Subcutaneous adipose tissue (tissue), 4 donors: ENCODE measurements around the gene SNIP1. TPM values are rescaled to one million over a fixed set of nuclear protein-coding genes. Genes with fewer than 3 reads are reported as not detected.

Experiments used
- total RNA-seq, 4 donors: library from RNA; depleted of rRNA; stranded (reverse); fragments of >200 nt; gene quantifications; one replicate each; pipeline ENCODE4 v1.1.0, GENCODE V29; 2016
- TF ChIP-seq, protein P1 (sequence below): fragments of 450-650 bp; IDR thresholded peaks from one replicate; pipeline ENCODE4 v1.5.1; 2016; ENCODE audit warnings: low read depth, mild to moderate bottlenecking, control low read depth, antibody characterized with exemption, moderate library complexity

Gene SNIP1
- total RNA-seq, 4 donors from 2014 or later: 9.8 to 18.1 (median 13.7) TPM

DNA sequence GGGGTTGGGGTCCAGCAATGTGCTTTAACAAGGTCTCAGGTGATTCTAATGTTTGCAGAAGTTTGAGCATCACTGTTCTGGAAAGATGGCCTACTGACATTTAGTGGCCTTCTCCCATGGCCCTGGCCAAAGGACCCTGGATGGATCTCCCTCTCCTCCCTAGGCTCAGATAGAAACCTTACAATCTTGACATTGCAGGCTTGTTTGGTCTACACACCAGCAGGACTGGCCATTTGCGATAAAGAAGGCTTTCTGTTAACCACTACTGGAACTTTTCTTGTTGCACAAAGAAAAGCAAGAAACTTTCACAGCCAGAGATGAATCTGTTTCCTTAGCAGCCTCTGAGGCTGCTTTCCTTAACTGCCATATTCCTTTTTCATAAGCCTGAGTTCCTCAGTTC lies 8.9 kb upstream of the SNIP1 start:
- TF ChIP-seq, protein P1, sequence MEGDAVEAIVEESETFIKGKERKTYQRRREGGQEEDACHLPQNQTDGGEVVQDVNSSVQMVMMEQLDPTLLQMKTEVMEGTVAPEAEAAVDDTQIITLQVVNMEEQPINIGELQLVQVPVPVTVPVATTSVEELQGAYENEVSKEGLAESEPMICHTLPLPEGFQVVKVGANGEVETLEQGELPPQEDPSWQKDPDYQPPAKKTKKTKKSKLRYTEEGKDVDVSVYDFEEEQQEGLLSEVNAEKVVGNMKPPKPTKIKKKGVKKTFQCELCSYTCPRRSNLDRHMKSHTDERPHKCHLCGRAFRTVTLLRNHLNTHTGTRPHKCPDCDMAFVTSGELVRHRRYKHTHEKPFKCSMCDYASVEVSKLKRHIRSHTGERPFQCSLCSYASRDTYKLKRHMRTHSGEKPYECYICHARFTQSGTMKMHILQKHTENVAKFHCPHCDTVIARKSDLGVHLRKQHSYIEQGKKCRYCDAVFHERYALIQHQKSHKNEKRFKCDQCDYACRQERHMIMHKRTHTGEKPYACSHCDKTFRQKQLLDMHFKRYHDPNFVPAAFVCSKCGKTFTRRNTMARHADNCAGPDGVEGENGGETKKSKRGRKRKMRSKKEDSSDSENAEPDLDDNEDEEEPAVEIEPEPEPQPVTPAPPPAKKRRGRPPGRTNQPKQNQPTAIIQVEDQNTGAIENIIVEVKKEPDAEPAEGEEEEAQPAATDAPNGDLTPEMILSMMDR: no peak

DNA sequence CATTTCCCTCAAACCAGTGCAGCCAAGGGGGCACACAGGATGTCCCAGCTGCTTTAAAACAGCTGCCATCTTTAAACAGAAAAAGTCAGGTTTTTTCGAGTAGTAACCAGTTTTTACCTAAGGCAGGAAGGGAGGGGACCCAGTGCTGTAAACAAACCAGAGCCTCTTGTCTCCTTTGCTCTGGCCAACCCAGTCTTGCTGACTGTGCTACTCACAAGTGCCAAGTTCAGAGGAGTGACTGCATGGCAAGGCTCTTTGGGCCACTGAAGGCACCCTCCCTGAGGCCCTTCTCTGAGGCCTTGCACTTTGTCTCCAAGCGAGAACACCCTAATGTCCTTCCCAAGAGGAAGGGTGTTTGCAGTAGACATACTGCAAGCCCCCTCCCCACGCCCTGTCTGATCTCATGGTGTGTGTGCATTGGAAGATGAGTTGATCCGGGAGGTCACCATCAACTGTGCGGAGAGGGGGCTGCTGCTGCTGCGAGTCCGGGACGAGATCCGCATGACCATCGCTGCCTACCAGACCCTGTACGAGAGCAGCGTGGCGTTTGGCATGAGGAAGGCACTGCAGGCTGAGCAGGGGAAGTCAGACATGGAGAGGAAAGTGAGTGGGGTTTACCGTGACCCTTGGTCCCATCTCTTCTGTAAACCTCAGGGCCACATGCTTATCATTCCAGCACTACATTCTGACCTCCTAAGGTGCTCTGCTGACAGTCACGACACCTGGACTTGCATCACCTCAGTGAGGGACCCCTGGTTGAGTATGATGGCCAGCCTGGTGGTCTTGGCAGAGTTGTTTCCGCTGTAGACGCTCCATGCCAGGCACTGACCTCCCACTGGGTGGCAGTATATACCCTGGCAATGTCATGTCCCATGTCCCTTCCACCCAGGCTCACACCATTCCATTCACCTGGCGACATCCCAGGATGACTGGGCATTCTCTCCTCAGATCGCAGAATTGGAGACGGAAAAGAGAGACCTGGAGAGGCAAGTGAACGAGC lies 7.3 kb upstream of the SNIP1 start:
- TF ChIP-seq, protein P1: no peak

DNA sequence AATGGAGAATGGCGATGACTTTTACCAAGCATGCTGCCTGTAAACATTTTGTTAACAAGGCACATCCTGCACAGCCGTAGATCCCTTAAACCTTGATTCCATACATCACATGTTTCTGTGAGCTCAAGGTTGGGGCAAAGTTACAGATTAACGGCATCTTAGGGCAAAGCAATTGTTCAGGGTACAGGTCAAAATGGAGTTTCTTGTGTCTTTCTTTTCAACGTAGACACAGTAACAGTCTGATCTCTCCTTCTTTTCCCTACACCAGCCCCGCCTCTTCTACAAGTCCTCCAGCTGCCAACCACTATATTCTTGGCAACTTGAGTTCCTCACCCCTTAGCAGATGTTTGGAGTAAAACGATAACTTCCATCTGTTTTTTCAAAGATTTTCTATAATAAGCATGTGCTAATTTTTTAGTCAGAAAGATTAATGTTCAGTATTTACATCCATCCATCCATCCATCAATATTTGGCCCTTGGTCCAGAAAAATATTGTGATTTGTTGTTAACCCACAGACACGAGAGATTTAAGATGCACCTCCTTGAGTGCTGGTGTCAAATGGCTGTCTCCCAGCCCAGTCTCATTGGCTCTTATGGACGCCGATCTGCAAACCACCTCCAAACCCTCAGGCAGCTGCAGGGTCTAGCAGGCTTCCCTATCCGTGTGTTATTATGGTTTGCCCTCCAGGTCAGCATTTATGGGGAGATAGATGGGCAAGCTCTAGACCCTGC lies 6.5 kb upstream of the SNIP1 start:
- TF ChIP-seq, protein P1: no peak

DNA sequence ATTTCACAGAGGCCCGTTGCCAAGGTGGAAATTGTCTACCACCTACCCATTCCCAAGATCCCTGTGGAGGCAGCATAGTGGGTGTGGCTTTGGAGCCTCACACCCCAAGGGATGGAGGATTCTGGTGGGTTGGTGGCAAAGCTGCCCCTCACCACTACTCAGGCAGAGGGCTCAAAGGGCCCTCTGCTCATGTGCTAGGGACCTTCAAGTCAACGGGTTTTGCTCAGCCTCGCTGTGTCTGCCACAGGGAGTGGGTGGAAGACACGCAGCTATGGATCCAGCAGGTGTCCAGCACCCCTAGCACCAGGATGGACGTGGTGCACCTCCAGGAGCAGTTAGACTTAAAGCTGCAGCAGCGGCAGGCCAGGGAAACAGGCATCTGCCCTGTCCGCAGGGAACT lies 5.0 kb upstream of the SNIP1 start:
- TF ChIP-seq, protein P1: no peak

DNA sequence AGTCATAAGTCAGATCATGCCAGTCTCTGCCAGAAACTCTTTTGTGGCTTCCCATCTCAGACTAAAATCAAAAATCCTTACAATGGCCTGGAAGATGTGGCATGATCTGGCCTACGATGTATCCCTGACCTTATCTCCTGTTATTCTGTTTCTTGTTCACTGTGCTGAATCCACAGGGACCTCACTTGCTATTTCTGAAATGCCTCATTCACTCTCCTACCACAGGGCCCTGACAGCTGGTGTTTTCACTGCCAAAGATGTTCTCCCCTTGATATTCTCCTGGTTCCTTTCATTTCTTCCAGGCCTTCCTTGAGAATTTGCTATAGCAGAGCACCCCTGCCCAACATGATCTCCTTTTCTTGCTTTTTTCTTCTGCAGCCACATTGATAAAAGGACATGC lies 4.3 kb upstream of the SNIP1 start:
- TF ChIP-seq, protein P1: no peak

DNA sequence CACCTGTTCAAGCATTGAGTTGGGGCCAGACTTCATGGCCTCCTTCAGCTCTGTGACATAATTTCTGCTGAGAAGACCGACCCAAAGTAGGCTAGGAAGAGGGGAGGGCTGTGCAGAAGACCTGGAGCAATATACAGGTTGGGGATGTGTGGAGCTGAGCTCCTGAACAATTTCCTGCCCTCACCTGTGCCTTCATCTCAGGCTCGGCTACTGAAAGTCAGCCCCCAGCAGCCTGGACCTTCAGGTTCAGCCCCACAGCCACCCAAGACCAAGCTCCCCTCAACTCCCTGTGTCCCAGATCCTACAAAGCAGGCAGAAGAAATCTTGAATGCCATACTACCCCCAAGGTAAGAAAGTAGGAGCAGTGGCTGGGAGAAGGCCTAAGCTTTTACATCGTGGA lies 3.3 kb upstream of the SNIP1 start:
- TF ChIP-seq, protein P1: no peak

DNA sequence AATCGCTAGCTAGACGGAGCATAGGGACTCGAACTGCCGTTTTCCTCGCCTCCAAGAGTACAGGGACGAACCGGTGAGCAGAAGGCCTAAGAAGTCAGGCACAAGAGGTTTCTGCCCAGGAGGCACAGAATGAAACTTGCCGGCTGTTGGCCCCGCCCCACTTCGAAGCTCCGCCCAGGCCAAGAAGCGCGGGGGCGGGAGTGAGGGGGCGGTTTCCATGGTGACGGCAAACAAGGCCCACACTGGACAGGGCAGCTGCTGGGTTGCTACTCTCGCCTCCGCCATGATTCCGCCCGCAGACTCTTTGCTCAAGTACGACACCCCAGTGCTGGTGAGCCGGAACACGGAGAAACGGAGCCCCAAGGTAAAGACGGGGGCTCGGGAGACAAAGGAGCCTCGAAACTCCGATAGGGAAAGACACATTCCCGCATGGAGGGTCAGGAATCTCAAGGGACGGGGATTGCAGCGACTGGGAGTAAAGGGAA lies 2.7 kb upstream of the SNIP1 start, which contains the start of gene DNALI1:
TSS of gene DNALI1 (plus strand) at position 229 of the 485 bp plus-strand sequence. CDS start at position 284, 55 bp downstream.
- TF ChIP-seq, protein P1: no peak
